B cell (primary cell): ENCODE results near the gene KRTAP5-2. TPM values are rescaled to one million over a fixed set of nuclear protein-coding genes. Genes with fewer than 3 reads are reported as not detected.

Source experiments
- ATAC-seq: fragments of 200-7000 bp; cut with Tn5 transposase; one replicate; pipeline ENCODE4 v1.10.0; 2021; ENCODE audit warnings: low read depth, mild to moderate bottlenecking, moderate number of reproducible peaks, moderate library complexity
- CTCF ChIA-PET: fragments of 350-600 bp; sonication (Branson Sonifier 250); formaldehyde crosslinking; loops from one replicate; lab custom pipeline; 2021; ENCODE audit warnings: antibody characterized with exemption, inconsistent platforms; lab: Charles Lee
- POLR2A ChIA-PET: fragments of 350-600 bp; sonication (Branson Sonifier 250); formaldehyde crosslinking; loops from one replicate; lab custom pipeline; 2021; ENCODE audit warnings: antibody characterized with exemption; lab: Charles Lee
- DNase-seq: peaks from one replicate; pipeline ENCODE4 v3.0.0; 2013
- H2AFZ ChIP-seq: 2 replicates; pipeline ENCODE4 v1.6.1; 2012; ENCODE audit warnings: mild to moderate bottlenecking, low read depth, low read length; ENCODE audit not compliant: insufficient read depth, poor library complexity, severe bottlenecking
- H3K27ac ChIP-seq, 2 donors: 1 replicate in 1 of 2; 2 replicates in 1 of 2; pipeline ENCODE4 v1.5.1; 2012 to 2013; ENCODE audit warnings: low read length in 2 of 2, mild to moderate bottlenecking in 2 of 2, moderate library complexity in 1 of 2
- H3K27me3 ChIP-seq, 4 experiments: fragments of 200-600 bp in 1 of 4; sonication (generic) in 1 of 4; replicated peaks in 1 of 4; 1 replicate in 2 of 4; 2 replicates in 2 of 4; pipeline versions ENCODE4 v1.6.1 to v1.7.0; 2013 to 2016; ENCODE audit warnings: low read length in 3 of 4, mild to moderate bottlenecking in 2 of 4, mixed read lengths in 1 of 4, moderate library complexity in 1 of 4; ENCODE audit not compliant: insufficient read depth in 4 of 4, control insufficient read depth in 3 of 4; ENCODE audit errors: control extremely low read depth in 1 of 4
- H3K36me3 ChIP-seq, 2 experiments: replicated peaks in 1 of 2; 1 replicate in 1 of 2; 2 replicates in 1 of 2; pipeline versions ENCODE4 v1.6.1 to v1.7.1; 2013; ENCODE audit warnings: low read length in 1 of 2; ENCODE audit not compliant: insufficient read depth in 2 of 2, control insufficient read depth in 1 of 2; ENCODE audit errors: control extremely low read depth in 1 of 2, extremely low read depth in 1 of 2
- H3K4me1 ChIP-seq, 2 donors: fragments of 200-600 bp in 1 of 2; sonication (generic) in 1 of 2; 1 replicate in 1 of 2; 2 replicates in 1 of 2; pipeline versions ENCODE4 v1.5.1 to v1.6.1; 2013 to 2017; ENCODE audit warnings: low read length in 2 of 2; ENCODE audit not compliant: control insufficient read depth in 2 of 2, insufficient read depth in 2 of 2
- H3K4me2 ChIP-seq: replicated peaks from 2 replicates; pipeline ENCODE3; 2012; ENCODE audit warnings: mild to moderate bottlenecking, low read depth, low read length; ENCODE audit not compliant: poor library complexity, severe bottlenecking
- H3K4me3 ChIP-seq, 5 experiments: fragments of 200-600 bp in 1 of 5; sonication (generic) in 1 of 5; 1 replicate in 3 of 5; 2 replicates in 2 of 5; pipeline versions ENCODE4 v1.5.1 to v1.7.0; 2011 to 2016; ENCODE audit warnings: low read length in 4 of 5, mild to moderate bottlenecking in 4 of 5, low read depth in 2 of 5, control low read depth in 1 of 5, moderate library complexity in 1 of 5; ENCODE audit not compliant: insufficient read depth in 1 of 5; ENCODE audit errors: control extremely low read depth in 1 of 5, extremely low read depth in 1 of 5
- H3K79me2 ChIP-seq: fragments of 200-600 bp; sonication (generic); one replicate; pipeline ENCODE4 v1.6.0; 2016; ENCODE audit warnings: low read length; ENCODE audit not compliant: control insufficient read depth, insufficient read depth
- H3K9ac ChIP-seq: fragments of 200-600 bp; sonication (generic); 2 replicates; pipeline ENCODE4 v1.6.1; 2017; ENCODE audit warnings: mild to moderate bottlenecking, low read length, moderate library complexity
- H3K9me3 ChIP-seq, 3 donors: one replicate each; pipeline versions ENCODE4 v1.6.1 to v1.7.1; 2013; ENCODE audit warnings: low read length in 2 of 3; ENCODE audit not compliant: control insufficient read depth in 2 of 3, insufficient read depth in 1 of 3; ENCODE audit errors: control extremely low read depth in 1 of 3
- H4K20me1 ChIP-seq: 2 replicates; pipeline ENCODE4 v1.6.0; 2012; ENCODE audit warnings: mild to moderate bottlenecking, low read length; ENCODE audit not compliant: insufficient read depth, control insufficient read depth, poor library complexity, severe bottlenecking
- H3K27ac Mint-ChIP-seq: one replicate; pipeline ENCODE4 v1.8.0; 2021; ENCODE audit warnings: mixed read lengths
- H3K27me3 Mint-ChIP-seq: one replicate; pipeline ENCODE4 v1.8.0; 2021; ENCODE audit warnings: mixed read lengths
- H3K4me1 Mint-ChIP-seq: one replicate; pipeline ENCODE4 v1.8.0; 2021; ENCODE audit warnings: mixed read lengths
- H3K4me3 Mint-ChIP-seq: one replicate; pipeline ENCODE4 v1.8.0; 2021; ENCODE audit warnings: mixed read lengths
- H3K9me3 Mint-ChIP-seq: one replicate; pipeline ENCODE4 v1.8.0; 2022; ENCODE audit warnings: mixed read lengths; ENCODE audit not compliant: insufficient read depth
- CTCF ChIP-seq: fragments of 200-600 bp; IDR thresholded peaks from one replicate; pipeline ENCODE4 v1.8.0; 2022; ENCODE audit warnings: antibody characterized with exemption, mild to moderate bottlenecking
- EZH2 ChIP-seq: IDR thresholded peaks from 2 replicates; pipeline ENCODE4 v1.6.1; 2012; ENCODE audit warnings: borderline replicate concordance, low read depth, mild to moderate bottlenecking, moderate library complexity, low read length; ENCODE audit not compliant: insufficient read depth, poor library complexity, severe bottlenecking
- WGBS: methylation state at CpG from one replicate; pipeline ENCODE4 v1.1.5; 2013; ENCODE audit warnings: missing lambda C conversion rate; ENCODE audit not compliant: insufficient coverage; 5-methylcytosine and 5-hydroxymethylcytosine counted together
- intact Hi-C: fragments of 100-400 bp; cut with micrococcal nuclease; formaldehyde crosslinking; loops from one replicate; pipeline ENCODE4 v1.10.0; 2022
- polyA plus RNA-seq: library from polyadenylated mRNA; depleted of rRNA; stranded (reverse); fragments of >200 nt; gene quantifications from 2 replicates; pipeline ENCODE4 v1.2.3, GENCODE V29; 2012
- total RNA-seq, 2 donors: library from RNA; stranded (reverse); fragments of 120-200 nt in 1 of 2; gene quantifications; 1 replicate in 1 of 2; 2 replicates in 1 of 2; pipeline versions ENCODE4 v1.2.3 to v1.2.4, GENCODE V29; 2013 to 2022

KRTAP5-2 gene
- total and polyA plus RNA-seq, 2 donors (not counting 1 experiment from before 2014, with no cell fraction given): 0.36 TPM; not detected in 1

GRCh38 chr11:1553808-1554594 lies 44.1 kb downstream of the KRTAP5-2 start:
- intact Hi-C loops: no loop called here
- Histone ChIP-seq H3K4me2 (no peak overlapping the region), H3K9ac (no peak overlapping the region), H2AFZ (no peak overlapping the region), H3K79me2 (no peaks in the 10 kb centered on the region), H3K4me1 (peaks cover 0 to 5% of the 10 kb centered on the region in 2 donors), H3K9me3 (peaks cover 0 to 3% (median 0%) of the 10 kb centered on the region in 3 donors), H4K20me1 (no peaks in the 10 kb centered on the region), H3K27me3 (peaks cover 0 to 40% (median 8%) of the 10 kb centered on the region in 4 experiments), H3K4me3 (no peak overlapping the region), H3K27ac (no peak overlapping the region), H3K36me3 (no peaks in the 10 kb centered on the region)
- ChIA-PET POLR2A (no interaction called here), CTCF (interaction anchor here (1.4 kb wide), 1 partner anchor 19 kb away, joined by 4 read pairs; no protein-coding TSS in a partner anchor)
- Mint-ChIP-seq H3K9me3 (no peaks in the 10 kb centered on the region), H3K27ac (no peak overlapping the region), H3K27me3 (peaks cover 36% of the 10 kb centered on the region), H3K4me1 (peaks cover 7% of the 10 kb centered on the region), H3K4me3 (no peak overlapping the region)
- 56% methylated on average over 20 of the region's 20 CpGs for whole genome bisulfite sequencing
- DNase-seq (peak; percentile 31), ATAC-seq (no peak)
- no peak for TF ChIP-seq CTCF
- no peak for TF ChIP-seq EZH2
